IgD-negative memory B cell (primary cell): ENCODE data around the gene C22orf39. TPM values are rescaled to one million over a fixed set of nuclear protein-coding genes. Genes with fewer than 3 reads are reported as not detected.

Experiments used
- H3K27ac Mint-ChIP-seq, 3 donors: one replicate each; pipeline ENCODE4 v1.8.0; 2020 to 2022; ENCODE audit warnings: mild to moderate bottlenecking in 3 of 3, mixed read lengths in 3 of 3, moderate library complexity in 1 of 3
- H3K27me3 Mint-ChIP-seq: one replicate; pipeline ENCODE4 v1.8.0; 2021; ENCODE audit warnings: mixed read lengths
- H3K36me3 Mint-ChIP-seq: one replicate; pipeline ENCODE4 v1.8.0; 2020; ENCODE audit warnings: mild to moderate bottlenecking, mixed read lengths
- H3K4me1 Mint-ChIP-seq, 3 donors: one replicate each; pipeline ENCODE4 v1.8.0; 2020 to 2022; ENCODE audit warnings: mixed read lengths in 3 of 3, mild to moderate bottlenecking in 1 of 3
- H3K4me3 Mint-ChIP-seq, 4 donors: one replicate each; pipeline ENCODE4 v1.8.0; 2020 to 2022; ENCODE audit warnings: mild to moderate bottlenecking in 4 of 4, mixed read lengths in 4 of 4, moderate library complexity in 3 of 4
- H3K9me3 Mint-ChIP-seq, 3 donors: one replicate each; pipeline ENCODE4 v1.8.0; 2020 to 2021; ENCODE audit warnings: mixed read lengths in 3 of 3, mild to moderate bottlenecking in 1 of 3
- polyA plus RNA-seq: library from polyadenylated mRNA; unstranded; fragments of 300-500 nt; fragmentation: Illumina TruSeq; gene quantifications from one replicate; pipeline ENCODE4 v1.2.3, GENCODE V29; 2021

C22orf39 gene
- polyA plus RNA-seq, 1 donor from 2014 or later: 49.6 TPM

DNA sequence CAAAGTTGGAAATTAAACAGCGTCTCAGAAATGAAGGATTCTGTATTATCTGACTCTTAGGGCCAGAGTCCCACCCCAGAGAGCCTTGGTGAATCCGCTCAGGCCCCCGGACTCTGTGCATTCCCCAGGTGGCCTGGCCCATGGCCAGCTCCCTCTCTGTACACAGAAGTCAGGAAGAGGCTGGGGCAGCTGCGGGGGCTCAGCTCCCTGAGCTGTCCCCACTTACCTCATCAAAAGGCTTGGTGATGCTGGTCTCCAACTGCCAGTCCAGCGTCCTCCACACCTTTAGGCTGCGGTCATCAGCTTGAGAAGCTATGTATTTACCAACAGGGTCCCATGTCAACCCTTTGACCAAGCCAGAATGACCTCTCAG is 51.0 kb downstream of the C22orf39 start:
- Mint-ChIP-seq H3K36me3 (peaks cover 8% of the 10 kb centered on the region), H3K4me1 (no peaks in the 10 kb centered on the region)

DNA sequence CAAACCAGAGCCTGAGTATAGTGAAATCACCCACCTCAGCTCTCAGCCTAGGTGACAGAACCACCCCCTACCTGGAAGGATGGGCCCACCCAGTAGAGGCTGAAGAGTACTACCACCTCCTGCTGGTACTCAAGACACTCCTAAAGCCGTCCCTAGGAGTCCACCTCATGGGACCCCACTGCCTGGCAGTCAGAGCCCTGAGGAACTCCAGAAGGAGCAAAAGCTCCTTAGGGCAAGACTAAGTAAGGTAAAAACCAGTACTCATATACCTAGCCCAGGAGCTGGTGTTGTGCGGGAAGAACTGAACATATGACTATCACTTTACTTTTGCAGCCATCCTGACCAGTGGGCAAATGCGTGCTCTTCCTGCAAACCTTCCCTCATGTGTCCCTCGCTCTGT is 52.2 kb downstream of the C22orf39 start:
- no peaks in the 10 kb centered on the region for H3K9me3 Mint-ChIP-seq
- peaks cover 12% of the 10 kb centered on the region for H3K36me3 Mint-ChIP-seq
- no peak overlapping the region for H3K4me3 Mint-ChIP-seq
- no peaks in the 10 kb centered on the region for H3K4me1 Mint-ChIP-seq
- no peaks in the 10 kb centered on the region for H3K27me3 Mint-ChIP-seq
- H3K27ac Mint-ChIP-seq: no peak overlapping the region

More for the DNA sequence above, 51.0 kb downstream of the C22orf39 start:
- Mint-ChIP-seq H3K4me3 (no peak overlapping the region), H3K27me3 (no peaks in the 10 kb centered on the region), H3K27ac (no peak overlapping the region), H3K9me3 (no peaks in the 10 kb centered on the region)

DNA sequence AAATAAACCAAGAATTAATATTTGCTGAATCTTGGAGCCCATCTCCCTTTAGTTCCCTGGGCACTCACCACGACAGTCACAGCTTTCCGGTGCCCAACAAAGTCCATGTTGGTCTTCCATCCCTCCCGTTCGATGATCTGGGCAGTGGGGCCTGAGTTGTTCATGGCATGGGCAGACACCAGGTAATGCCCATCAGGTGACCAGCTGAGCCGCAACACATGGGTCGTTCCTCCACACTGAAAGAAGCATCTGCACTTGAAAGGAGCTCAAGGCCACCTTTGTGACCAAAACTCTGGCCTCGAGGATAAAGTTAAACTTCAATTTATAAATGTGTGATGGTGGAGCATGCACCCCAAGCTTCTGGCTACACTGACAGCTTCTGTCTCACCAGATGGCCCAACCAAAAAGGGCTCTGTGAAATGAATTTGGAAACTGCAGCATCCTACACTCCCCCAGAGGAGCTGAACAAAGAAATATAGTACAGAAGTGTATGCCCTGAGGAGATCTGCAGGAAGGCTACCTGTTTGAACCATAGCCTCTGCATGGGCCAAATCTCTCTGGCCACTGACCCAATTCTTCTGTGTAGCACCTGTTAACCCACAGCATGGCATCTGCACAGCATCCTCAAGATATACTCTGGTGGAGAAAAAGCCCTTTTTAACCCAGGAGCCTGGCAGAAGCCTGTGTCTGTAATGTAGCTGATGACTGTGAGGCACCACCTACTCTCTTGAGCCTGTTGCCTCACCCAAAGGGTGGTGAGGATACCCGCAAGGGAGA is 53.0 kb downstream of the C22orf39 start:
- Mint-ChIP-seq H3K27me3 (no peaks in the 10 kb centered on the region), H3K27ac (no peak overlapping the region), H3K36me3 (peaks cover 12% of the 10 kb centered on the region), H3K4me1 (no peaks in the 10 kb centered on the region), H3K9me3 (no peaks in the 10 kb centered on the region), H3K4me3 (no peak overlapping the region)

- H3K9me3 Mint-ChIP-seq: no peaks in the 10 kb centered on the region
- H3K4me1 Mint-ChIP-seq: no peaks in the 10 kb centered on the region
- H3K27me3 Mint-ChIP-seq: no peaks in the 10 kb centered on the region
- peak overlapping the region in 1 of 3 donors; percentile 80 for H3K27ac Mint-ChIP-seq
- no peak overlapping the region for H3K4me3 Mint-ChIP-seq
- peaks cover 12% of the 10 kb centered on the region for H3K36me3 Mint-ChIP-seq
These were observed 53.8 kb downstream of the C22orf39 start for GRCh38 chr22:19393704-19394103.

Other genes with a start within 250 kb of the C22orf39 start
- gene CLTCL1, start 156.0 kb downstream of the C22orf39 start, polyA plus RNA-seq: 1.3 TPM
- gene HIRA, start 16.0 kb downstream of the C22orf39 start, polyA plus RNA-seq: 6.3 TPM
- gene MRPL40, start 15.2 kb downstream of the C22orf39 start, polyA plus RNA-seq: 75.6 TPM
- gene UFD1, start 31.5 kb upstream of the C22orf39 start, polyA plus RNA-seq: 52.1 TPM
- 0.39 TPM for gene CDC45, start 32.2 kb upstream of the C22orf39 start, polyA plus RNA-seq
- 0.79 TPM for gene CLDN5, start 76.7 kb upstream of the C22orf39 start, polyA plus RNA-seq